NCI-H187 treated with DMSO at 0.1 percent for 48 hours (cell line): ENCODE measurements around the gene AMDHD2.
A peak's percentile ranks its signal among the peaks of the same experiment; 100 is the strongest.
"Not testable (repeated sequence)": the region's sequence is repeated elsewhere in the genome, so short reads cannot be mapped to it uniquely, and the experiment has no call there.

ENCODE experiments used
- DNase-seq: peaks from one replicate; lab custom pipeline; 2025; lab: John Stamatoyannopoulos, UW

AMDHD2 gene, protein sequence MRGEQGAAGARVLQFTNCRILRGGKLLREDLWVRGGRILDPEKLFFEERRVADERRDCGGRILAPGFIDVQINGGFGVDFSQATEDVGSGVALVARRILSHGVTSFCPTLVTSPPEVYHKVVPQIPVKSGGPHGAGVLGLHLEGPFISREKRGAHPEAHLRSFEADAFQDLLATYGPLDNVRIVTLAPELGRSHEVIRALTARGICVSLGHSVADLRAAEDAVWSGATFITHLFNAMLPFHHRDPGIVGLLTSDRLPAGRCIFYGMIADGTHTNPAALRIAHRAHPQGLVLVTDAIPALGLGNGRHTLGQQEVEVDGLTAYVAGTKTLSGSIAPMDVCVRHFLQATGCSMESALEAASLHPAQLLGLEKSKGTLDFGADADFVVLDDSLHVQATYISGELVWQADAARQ

DNA sequence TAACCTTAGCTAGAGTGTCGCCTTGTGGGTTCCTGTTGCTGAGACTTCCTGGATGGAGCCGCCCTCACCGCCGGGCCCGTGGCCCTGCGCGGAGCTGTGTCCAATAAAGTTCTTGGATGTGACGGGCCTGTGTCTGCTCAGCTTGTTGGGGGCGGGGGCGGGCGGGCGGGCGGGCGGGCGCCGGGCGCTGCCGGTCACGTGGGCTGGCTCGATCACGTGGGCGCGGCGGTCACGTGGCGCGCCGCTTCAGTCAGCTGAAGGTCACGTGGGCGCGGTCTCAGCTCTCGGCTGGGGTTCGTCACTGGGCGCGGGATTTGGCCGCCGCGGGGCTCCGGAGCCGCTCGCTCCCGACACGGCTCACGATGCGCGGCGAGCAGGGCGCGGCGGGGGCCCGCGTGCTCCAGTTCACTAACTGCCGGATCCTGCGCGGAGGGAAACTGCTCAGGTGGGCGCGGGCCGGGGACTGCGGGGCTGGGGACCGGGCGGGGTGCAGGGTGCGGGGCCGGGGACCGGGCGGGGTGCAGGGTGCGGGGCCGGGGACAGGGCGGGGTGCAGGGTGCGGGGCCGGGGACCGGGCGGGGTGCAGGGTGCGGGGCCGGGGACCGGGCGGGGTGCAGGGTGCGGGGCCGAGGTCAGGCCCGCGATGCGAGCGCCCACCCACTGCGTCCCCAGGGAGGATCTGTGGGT lies at the start of gene AMDHD2:
Gene AMDHD2, plus strand, starts transcription at position 275 of the 687 bp plus-strand sequence. Its CDS starts 88 bp downstream, at position 363.
- DNase-seq: peak; percentile 41

DNA sequence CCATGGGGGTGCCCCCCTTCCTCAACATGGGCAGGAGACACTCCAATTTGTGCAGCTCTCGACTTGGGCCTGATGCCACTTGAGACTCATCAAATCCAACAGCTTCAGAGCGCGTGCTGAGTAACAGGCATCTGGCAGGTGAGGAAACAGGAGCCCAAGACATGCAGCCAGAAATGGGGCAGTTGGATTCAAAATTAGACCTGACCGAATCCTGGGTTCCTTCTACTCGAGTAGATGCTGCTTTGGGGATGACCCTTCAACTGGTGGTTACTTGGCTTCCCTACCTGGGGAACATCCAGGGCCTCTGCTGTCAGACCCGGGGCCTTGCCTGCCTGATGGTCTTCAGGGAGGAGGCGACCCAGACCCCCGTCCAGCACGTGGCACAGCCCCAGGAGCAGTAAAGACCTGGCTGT lies 49.6 kb upstream of the AMDHD2 start:
- DNase-seq: peak; percentile 74

DNA sequence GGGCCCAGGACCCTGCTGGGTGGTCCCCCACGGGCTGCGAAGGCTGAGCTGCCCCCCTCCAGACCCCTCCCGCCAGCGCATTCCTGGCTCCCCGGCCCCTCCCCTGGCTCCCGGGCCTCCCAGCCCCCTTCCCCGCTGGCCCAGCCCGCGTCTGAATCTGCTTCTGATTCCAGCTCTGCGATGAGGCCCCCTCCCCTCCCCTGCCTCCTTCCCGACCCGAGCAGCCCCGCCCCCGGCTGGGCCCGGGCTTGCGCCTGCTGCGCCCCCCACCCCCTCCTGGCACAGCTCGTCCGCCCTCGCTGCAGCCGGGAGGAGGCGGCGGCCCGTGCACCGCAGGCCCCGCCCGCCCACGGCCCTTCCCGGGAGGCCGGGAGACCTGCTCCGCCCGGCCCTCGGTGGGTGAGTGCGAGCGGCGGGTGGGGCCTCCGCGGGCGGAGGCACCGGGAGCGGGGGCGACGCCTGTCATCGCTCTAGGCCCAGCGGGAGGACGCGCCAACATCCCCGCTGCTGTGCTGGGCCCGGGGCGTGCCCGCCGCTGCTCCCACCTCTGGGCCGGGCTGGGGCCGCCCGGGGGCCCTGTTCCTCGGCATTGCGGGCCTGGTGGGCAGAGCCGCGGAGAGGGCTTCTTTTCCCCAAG lies 49.0 kb upstream of the AMDHD2 start, which contains the start of gene NTN3:
Gene NTN3, plus strand, starts transcription at position 282 of the 637 bp plus-strand sequence. CDS start 405 bp downstream, outside the sequence.
- DNase-seq: no peak

DNA sequence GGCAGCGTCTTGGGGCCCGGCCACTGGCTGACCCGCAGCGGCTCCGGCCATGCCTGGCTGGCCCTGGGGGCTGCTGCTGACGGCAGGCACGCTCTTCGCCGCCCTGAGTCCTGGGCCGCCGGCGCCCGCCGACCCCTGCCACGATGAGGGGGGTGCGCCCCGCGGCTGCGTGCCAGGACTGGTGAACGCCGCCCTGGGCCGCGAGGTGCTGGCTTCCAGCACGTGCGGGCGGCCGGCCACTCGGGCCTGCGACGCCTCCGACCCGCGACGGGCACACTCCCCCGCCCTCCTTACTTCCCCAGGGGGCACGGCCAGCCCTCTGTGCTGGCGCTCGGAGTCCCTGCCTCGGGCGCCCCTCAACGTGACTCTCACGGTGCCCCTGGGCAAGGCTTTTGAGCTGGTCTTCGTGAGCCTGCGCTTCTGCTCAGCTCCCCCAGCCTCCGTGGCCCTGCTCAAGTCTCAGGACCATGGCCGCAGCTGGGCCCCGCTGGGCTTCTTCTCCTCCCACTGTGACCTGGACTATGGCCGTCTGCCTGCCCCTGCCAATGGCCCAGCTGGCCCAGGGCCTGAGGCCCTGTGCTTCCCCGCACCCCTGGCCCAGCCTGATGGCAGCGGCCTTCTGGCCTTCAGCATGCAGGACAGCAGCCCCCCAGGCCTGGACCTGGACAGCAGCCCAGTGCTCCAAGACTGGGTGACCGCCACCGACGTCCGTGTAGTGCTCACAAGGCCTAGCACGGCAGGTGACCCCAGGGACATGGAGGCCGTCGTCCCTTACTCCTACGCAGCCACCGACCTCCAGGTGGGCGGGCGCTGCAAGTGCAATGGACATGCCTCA lies 48.3 kb upstream of the AMDHD2 start:
- no peak for DNase-seq

DNA sequence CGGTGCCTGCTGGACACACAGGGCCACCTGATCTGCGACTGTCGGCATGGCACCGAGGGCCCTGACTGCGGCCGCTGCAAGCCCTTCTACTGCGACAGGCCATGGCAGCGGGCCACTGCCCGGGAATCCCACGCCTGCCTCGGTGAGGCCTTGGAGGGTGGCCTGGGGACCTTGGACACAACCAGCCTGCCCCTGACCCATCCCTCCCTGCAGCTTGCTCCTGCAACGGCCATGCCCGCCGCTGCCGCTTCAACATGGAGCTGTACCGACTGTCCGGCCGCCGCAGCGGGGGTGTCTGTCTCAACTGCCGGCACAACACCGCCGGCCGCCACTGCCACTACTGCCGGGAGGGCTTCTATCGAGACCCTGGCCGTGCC lies 47.7 kb upstream of the AMDHD2 start:
- no peak for DNase-seq

DNA sequence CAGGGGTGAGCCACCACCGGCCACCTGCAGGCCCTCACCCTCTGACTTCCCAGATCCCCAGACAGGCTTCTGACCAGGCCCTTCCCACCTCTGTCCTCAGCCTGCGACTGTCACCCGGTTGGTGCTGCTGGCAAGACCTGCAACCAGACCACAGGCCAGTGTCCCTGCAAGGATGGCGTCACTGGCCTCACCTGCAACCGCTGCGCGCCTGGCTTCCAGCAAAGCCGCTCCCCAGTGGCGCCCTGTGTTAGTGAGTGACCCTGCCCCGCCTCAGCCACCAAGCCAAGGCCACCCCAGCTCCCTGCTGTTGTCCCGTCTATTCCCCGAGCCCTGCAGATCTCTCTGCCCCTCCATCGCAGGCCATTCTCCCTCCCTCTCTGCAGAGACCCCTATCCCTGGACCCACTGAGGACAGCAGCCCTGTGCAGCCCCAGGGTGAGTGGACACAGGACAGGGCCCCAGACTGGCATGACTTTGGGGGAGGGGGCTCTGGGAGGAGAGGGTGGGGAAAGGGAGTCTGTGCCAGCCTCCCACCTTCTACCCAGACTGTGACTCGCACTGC lies 47.2 kb upstream of the AMDHD2 start:
- no peak for DNase-seq

DNA sequence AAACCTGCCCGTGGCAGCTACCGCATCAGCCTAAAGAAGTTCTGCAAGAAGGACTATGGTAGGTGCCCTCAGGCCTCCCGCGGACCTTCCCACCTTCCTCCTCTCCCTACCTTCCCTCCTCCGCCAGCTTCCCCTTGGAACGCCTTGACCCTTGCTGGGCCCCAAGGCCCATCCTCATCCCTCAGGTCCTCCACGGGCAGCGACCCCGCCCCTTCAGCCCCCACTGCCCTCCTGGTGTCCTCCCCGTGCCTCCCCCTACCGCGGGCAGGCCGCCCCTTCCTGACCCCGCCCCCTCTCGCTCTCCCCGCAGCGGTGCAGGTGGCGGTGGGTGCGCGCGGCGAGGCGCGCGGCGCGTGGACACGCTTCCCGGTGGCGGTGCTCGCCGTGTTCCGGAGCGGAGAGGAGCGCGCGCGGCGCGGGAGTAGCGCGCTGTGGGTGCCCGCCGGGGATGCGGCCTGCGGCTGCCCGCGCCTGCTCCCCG lies 46.7 kb upstream of the AMDHD2 start:
- DNase-seq: no peak

DNA sequence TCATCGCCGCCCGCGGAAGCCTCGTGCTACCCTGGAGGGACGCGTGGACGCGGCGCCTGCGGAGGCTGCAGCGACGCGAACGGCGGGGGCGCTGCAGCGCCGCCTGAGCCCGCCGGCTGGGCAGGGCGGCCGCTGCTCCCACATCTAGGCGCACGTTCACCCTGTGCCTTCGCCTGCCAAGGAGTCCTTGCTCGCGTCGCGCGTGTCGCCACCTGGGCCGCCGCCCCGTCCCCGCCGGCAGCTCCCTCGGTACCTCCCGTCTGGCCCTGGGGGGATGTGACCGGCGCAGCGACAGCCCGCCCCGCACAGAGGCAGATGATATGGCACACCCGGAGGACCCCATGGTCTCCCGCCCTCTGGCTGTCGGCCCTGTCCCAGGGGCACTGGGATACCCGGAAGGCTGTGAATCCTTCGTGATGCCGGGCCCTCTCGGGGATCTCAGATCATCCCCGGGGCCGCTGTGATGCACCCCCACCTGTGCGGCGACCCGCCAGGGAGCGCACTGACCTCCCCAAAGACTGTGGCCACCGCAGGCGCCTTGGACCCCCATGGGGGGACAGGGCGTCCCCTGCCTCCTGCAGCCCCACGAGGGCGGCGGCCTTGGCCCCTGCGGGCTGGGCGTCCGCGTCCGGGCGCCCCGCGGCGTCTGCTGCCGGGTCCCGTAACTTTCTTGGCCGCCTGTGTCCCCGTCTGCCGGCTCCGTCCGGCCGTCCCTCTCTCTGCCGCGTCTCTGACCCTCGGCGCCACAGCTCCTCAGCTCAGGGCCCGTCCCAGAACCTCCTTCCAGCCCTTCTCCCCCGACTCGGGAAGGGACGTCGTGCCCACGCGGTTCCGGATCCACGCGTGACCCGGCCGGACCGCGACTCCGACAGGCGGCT lies 45.9 kb upstream of the AMDHD2 start:
- no peak for DNase-seq

DNA sequence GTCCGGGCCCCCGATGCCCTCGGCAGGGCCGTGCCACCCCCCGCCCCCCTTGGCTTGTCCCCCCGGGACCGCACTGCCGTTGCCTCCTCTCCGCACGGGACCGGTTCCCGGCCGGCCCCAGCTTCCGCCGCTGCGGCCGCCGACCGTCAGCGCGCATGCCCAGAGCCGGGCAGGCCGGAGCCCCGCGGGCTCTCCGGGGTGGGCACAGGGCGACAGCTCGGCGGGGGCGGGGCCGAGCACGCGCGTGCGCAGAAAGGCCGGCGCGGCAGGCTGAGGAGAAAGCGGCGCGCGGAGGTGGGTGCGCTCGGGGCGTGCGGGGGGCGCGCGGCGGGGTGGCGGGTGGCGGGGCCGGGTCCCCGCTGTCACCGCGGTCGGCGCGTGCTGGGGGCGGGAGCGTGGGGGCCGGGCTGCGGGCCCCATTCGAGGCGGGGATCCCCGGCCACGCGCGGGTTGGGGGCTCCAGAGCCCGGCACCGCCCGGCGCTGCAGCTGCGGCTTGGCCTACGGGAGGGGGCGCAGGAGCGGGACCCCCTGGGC lies 45.2 kb upstream of the AMDHD2 start, which contains the start of gene TBC1D24:
Gene TBC1D24, plus strand, starts transcription at position 251 of the 536 bp plus-strand sequence. CDS start 21,022 bp downstream, outside the sequence.
- no peak for DNase-seq

DNA sequence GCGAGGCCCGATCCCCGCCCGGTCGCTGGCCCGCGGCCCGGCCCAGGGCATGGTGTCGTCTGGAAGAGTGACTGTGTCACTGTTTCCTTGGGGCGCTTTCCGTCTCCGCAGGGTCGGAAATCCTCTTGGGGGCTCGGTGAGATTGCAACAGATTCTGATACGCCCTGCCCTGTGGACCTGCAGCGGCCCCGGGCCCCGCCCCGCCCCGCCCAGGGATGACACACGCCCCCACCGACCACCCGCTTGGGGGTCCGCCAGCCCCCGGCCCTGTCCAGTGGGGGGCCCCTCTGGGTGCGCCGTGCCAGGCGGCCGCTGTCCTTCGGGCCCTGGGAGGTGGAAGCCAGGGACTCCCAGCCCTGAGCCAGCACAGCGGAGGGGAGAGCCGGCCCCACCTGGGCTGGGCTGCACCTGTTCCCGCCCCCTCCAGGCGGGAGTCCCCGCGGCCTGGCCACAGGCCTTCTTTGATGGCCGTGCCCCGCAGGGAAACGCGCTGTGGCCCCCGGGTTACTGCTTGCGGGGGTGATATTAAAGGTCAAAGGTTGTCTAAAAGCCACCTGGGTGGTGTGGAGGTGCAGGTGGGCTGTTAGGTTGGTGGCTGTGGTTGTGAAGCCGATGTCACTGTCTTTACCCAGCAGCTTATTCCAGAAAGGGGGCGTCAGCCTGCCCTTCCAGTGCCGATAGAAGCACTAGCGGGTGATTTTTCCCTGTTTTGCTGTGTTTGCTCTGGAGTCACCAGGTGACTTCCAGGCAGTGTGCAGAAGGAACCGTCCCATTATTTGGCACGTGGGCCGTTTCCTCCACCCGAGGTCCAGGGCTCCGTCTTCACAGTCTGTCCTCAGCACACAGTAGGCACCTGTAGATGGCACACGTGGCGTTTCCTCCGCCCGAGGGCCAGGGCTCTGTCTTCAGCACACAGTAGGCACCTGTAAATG lies 44.5 kb upstream of the AMDHD2 start:
- DNase-seq: no peak

DNA sequence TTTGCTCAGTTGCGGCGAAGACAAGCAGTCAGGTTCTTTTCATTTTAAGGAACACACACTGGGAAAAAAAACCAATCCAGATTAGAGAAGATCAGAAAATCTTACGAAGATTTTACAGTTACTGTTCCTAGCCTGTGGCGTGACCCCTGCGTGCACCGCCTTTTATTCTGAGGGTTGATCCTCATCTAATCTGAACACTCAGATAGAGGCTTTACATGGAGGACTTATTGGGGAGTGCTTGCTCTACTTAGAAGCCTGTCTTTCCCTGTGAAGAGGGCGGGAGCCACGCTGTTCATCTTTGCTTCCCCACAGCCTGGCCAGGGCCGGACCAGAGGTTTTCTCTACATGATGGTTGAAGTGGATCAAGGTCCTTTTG lies 43.8 kb upstream of the AMDHD2 start:
- DNase-seq: no peak

DNA sequence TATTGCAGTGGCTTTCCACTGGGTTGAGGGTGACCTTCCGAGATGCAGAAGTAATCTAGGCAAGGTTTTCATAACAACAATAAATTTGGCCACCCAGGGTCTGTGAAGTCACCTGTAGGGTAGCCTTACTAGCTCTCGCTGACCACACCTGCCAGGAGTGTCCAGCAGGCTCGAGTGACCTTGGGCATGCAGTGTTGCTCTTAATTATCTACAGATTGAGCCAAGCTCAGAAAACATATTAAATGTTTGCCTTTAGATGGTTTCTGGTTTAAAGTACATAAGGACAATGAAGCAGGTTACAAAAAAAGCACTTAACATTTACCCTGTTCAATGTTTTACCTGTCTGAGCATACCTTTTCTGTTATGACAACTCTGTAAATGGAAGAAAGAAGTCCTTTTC lies 43.4 kb upstream of the AMDHD2 start:
- no peak for DNase-seq

DNA sequence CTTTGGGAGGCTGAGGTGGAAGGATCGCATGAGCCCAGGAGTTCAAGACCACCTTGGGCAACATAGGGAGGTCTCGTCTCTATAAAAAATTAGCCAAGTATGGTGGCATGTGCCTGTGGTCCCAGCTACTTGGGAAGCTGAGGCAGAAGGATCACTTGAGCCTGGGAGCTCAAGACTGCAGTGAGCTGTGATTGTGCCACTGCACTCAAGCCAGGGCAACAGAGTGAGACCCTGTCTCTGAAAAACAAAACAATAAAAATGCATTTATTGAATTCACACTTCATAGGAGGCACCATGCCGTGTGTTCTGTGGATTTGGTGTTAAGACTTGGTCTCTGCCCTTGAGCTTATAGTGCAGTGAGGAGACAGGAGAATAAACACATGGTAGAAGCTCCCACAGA lies 42.8 kb upstream of the AMDHD2 start:
- no peak for DNase-seq

DNA sequence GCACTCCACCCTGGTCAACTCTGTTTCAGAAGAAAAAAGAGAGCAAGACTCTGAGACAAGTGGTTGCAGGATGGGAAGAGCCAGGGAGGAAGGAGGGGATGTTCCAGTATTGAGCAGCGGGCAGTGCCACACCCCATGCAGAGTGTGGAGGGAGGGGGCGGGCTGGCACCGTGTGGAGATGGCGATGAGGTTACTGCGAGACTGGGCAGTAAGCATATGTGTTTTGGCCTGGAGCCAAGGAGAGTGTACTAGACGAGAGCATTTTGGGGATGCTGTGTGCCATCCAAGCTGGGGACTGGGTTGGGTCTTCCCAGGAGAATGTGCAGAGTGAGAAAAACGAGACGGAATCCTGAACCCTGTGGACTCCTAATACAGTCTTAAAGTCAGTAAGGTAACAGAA lies 41.9 kb upstream of the AMDHD2 start:
- no peak for DNase-seq

DNA sequence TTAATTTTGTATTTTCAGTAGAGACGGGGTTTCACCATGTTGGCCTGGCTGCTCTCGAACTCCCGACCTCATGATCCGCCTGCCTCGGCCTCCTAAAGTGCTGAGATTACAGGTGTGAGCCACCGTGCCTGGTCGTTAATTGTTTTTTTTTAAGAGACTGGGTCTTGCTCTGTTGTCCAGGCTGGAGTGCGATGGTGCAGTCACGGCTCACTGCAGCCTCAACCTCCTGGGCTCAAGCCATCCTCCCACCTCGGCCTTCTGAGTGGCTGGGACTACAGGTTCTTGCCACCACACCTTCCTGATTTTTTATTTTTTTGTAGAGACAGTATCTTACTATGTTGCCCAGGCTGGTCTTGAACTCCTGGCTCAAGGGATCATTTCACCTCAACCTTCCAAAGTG lies 40.2 kb upstream of the AMDHD2 start:
- not testable (repeated sequence) for DNase-seq

DNA sequence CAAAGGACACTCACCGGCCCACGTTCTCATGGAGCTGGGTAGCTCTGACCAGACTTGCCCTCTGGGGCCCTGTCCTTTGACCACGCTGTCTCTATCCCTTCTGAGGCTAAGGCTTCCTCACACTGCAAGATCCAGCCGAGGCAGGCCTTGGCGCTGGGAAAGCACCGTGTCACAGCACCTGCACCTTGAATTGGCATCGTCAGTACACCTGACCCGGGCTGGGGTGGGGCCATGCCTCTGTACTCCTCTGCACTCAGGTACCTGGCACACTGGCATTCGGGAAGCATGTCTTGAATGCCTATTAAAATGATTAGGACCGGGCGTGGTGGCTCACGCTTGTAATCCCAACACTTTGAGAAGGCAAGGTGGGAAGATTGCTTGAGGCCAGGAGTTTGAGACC lies 39.2 kb upstream of the AMDHD2 start:
- no peak for DNase-seq

DNA sequence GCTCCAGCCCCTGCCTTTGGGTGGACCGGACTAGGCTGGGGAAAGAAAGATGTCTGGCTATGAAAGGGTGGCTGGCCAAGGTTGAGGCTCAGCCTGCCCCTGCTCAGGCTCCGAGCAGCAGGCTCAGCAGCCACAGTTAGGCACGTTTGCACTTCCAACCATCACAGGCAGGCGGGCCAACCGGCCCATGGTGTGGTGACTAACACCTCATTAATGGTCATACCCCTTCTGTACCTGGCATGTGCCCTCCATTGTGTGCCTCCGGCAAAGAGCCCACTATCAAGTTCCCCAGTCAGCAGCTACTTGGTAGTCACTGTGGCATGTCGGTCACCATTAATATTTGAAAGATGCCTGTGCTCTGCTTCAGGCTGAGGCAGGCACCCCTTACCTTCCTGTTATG lies 38.5 kb upstream of the AMDHD2 start:
- DNase-seq: no peak

DNA sequence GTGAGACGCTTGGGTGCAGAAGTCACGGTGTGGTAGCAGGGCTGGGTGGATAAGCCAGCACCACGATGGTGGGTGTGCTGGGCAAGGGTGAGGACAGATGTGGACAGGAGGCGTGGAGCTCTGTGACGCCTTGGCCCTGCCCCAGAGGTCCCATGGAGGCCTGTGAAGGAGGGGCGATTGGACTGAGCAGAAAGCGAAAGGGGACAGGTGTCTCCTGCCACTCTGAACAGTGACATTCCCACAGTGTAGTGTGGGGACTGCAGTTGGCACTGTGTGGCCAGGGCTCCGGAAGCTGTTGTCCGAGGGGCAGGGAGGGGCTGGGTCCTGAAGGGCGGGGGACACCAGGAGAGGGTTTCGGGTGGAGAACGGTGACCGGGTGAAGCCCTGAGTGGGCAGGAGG lies 37.9 kb upstream of the AMDHD2 start:
- DNase-seq: no peak
